HAP-1 (cell line): ENCODE data around the gene BAZ2A.
A peak's percentile ranks its signal among the peaks of the same experiment; 100 is the strongest.

Experiments
- DNase-seq, 2 experiments: peaks; one replicate each; pipeline ENCODE4 v3.0.0-alpha.2; 2016 to 2020; ENCODE audit warnings: low spot score in 2 of 2
- H3K27me3 ChIP-seq: fragments of 250-450 bp; sonication (Bioruptor Pico); 2 replicates; pipeline ENCODE4 v1.5.1; 2020; ENCODE audit warnings: low read depth, mild to moderate bottlenecking, moderate library complexity
- H3K36me3 ChIP-seq: fragments of 250-450 bp; sonication (Bioruptor Pico); replicated peaks from 2 replicates; pipeline ENCODE4 v1.5.1; 2020; ENCODE audit warnings: mild to moderate bottlenecking
- H3K4me1 ChIP-seq: fragments of 250-450 bp; sonication (Bioruptor Pico); 2 replicates; pipeline ENCODE4 v1.5.1; 2020; ENCODE audit warnings: mild to moderate bottlenecking
- H3K4me3 ChIP-seq: fragments of 250-450 bp; sonication (Bioruptor Pico); 2 replicates; pipeline ENCODE4 v1.5.1; 2020; ENCODE audit warnings: mild to moderate bottlenecking, moderate library complexity
- H3K9me3 ChIP-seq: fragments of 250-450 bp; sonication (Bioruptor Pico); 2 replicates; pipeline ENCODE4 v1.5.1; 2020; ENCODE audit warnings: mild to moderate bottlenecking, moderate library complexity
- in situ Hi-C: fragments of 300-500 bp; cut with MboI; formaldehyde crosslinking; loops from 3 replicates; pipeline ENCODE4 v1.14.3; 2020; ENCODE audit warnings: low sequenced_read_pairs, inconsistent platforms, mixed read lengths

BAZ2A gene

GRCh38 chr12:56631790-56632700, 1.9 kb upstream of the BAZ2A start:
- no peaks in the 10 kb centered on the region for H3K9me3 ChIP-seq
- no peak overlapping the region for H3K4me3 ChIP-seq
- DNase-seq, result peak; percentile 56 to 83
- H3K4me1 ChIP-seq, result peaks cover 29% of the 10 kb centered on the region
- in situ Hi-C loops, result no loop called here
- H3K36me3 ChIP-seq, result 0 out of 2 replicates have a peak, but pooled peaks cover 3% of the 10 kb centered on the region
- H3K27me3 ChIP-seq, result no peaks in the 10 kb centered on the region

DNA sequence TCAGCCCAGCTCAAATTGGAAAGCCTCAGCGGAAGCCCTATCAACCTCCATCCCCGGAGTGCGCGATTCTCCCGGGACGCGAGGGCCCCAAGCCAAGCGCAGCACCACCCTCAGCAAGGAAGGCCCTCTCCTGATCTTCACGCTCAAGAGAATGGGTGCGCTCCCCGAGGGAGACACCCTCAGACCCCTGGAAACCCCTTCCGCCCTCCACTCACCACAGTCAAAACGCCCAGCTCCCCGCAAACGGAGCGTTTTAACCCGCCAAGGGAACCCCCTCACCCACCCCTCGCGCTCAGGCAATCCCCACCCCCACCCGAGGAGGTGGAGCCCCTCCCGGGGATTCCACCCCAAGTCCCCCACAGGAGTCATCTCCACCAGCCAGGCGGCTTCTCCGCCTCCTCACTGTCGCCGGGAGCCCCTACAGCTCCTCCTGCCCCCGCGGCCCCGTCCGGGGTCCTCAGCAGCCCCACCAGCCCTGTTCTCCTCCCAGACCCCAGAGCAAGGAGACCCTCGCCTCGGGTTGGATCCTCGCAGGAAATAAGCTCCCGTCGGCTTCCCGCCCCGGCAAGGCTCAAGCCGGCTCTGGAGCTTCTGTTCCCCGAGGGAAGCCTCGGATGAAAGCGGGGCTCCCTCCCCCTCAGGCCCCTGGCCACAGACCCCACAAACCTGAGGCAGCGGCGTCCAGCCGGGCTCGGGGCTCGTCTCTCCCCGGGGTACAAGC, 507 bp downstream of the BAZ2A start:
- in situ Hi-C loops, result no loop called here
- peaks cover 26% of the 10 kb centered on the region for H3K4me1 ChIP-seq

GRCh38 chr12:56628671-56629458, 1.3 kb downstream of the BAZ2A start:
- peaks cover 6% of the 10 kb centered on the region for H3K36me3 ChIP-seq
- H3K4me1 ChIP-seq, result peaks cover 24% of the 10 kb centered on the region
- in situ Hi-C loops, result no loop called here
- H3K9me3 ChIP-seq, result no peaks in the 10 kb centered on the region
- no peaks in the 10 kb centered on the region for H3K27me3 ChIP-seq
- H3K4me3 ChIP-seq, result peak overlapping the region; percentile 95
- peak in 1 of 2 experiments; percentile 72 for DNase-seq

More for the DNA sequence above, 507 bp downstream of the BAZ2A start:
- Histone ChIP-seq H3K4me3 (peak overlapping the region; percentile 95), H3K27me3 (no peaks in the 10 kb centered on the region), H3K9me3 (no peaks in the 10 kb centered on the region), H3K36me3 (peaks cover 6% of the 10 kb centered on the region)
- peak in 1 of 2 experiments; percentile 33 for DNase-seq

- DNase-seq, result no peak
- in situ Hi-C loops, result no loop called here
- Histone ChIP-seq H3K27me3 (no peaks in the 10 kb centered on the region), H3K9me3 (no peaks in the 10 kb centered on the region), H3K4me3 (no peak overlapping the region), H3K36me3 (peaks cover 14% of the 10 kb centered on the region), H3K4me1 (peaks cover 7% of the 10 kb centered on the region)
Observed at GRCh38 chr12:56626701-56627100, 3.4 kb downstream of the BAZ2A start.

- in situ Hi-C loops, result loop anchor here (25.0 kb wide), 1 partner anchor 335 kb away; no protein-coding TSS in a partner anchor
- Histone ChIP-seq H3K4me1 (no peaks in the 10 kb centered on the region), H3K4me3 (no peak overlapping the region), H3K27me3 (no peaks in the 10 kb centered on the region), H3K36me3 (peaks cover 40% of the 10 kb centered on the region), H3K9me3 (no peaks in the 10 kb centered on the region)
- DNase-seq, result no peak
Observed at GRCh38 chr12:56622535-56622934, 7.6 kb downstream of the BAZ2A start.

DNA sequence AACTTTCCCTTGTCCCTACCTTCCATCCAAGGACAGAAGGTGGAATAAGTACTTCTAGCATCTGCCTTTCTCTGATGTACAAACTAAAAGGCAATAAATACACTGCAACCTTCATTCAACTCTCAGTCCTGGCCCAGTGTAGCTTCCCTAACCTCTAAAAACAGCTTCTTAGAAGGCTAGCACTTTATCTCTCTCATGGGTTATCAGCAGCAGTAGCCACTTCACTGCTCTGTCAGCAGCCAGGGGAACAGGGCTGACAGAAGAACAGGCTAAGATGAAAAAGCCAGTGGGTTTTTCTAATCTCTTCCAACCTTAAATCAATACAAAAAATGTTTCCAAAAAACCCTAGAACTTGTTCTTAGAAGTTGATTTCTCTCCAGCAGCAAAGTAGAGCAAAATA, 13.2 kb downstream of the BAZ2A start:
- Histone ChIP-seq H3K4me1 (no peaks in the 10 kb centered on the region), H3K4me3 (no peak overlapping the region), H3K27me3 (no peaks in the 10 kb centered on the region), H3K36me3 (peaks cover 84% of the 10 kb centered on the region), H3K9me3 (no peaks in the 10 kb centered on the region)
- in situ Hi-C loops, result loop anchor here (25.0 kb wide), 1 partner anchor 330 kb away; no protein-coding TSS in a partner anchor
- no peak for DNase-seq

DNA sequence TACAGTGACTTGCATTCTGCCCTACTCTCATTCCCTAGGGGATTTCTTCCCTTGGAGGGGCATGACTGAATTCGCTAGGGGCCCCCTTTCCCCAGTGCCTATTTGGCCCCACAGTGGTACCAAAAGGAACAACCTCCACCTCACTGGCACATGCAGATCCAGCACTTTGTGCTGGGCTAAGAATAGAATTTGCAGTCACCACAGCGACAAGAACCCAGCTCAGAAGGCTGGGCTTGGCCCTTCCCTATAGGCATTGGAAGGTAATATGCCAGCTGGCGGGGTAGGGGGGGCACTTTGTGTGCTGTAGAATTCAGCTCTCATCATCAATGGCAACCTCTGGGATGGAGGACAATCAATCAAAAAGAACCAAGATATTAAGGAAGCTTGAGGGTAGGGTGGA, 13.9 kb downstream of the BAZ2A start:
- DNase-seq, result no peak
- no peaks in the 10 kb centered on the region for H3K9me3 ChIP-seq
- H3K36me3 ChIP-seq, result peaks cover 86% of the 10 kb centered on the region
- in situ Hi-C loops, result loop anchor here (25.0 kb wide), 1 partner anchor 329 kb away; no protein-coding TSS in a partner anchor
- no peaks in the 10 kb centered on the region for H3K27me3 ChIP-seq
- no peaks in the 10 kb centered on the region for H3K4me1 ChIP-seq
- H3K4me3 ChIP-seq, result no peak overlapping the region

- H3K27me3 ChIP-seq, result no peaks in the 10 kb centered on the region
- no peak overlapping the region for H3K4me3 ChIP-seq
- no peaks in the 10 kb centered on the region for H3K4me1 ChIP-seq
- H3K9me3 ChIP-seq, result no peaks in the 10 kb centered on the region
- peaks cover 88% of the 10 kb centered on the region for H3K36me3 ChIP-seq
- in situ Hi-C loops, result loop anchor here (25.0 kb wide), 1 partner anchor 327 kb away; no protein-coding TSS in a partner anchor
- DNase-seq, result no peak
Observed at GRCh38 chr12:56614627-56615026, 15.5 kb downstream of the BAZ2A start.

- no peaks in the 10 kb centered on the region for H3K27me3 ChIP-seq
- in situ Hi-C loops, result loop anchor here (25.0 kb wide), 1 partner anchor 317 kb away; no protein-coding TSS in a partner anchor
- DNase-seq, result no peak
- peaks cover 86% of the 10 kb centered on the region for H3K36me3 ChIP-seq
- no peaks in the 10 kb centered on the region for H3K4me1 ChIP-seq
- no peak overlapping the region for H3K4me3 ChIP-seq
- no peaks in the 10 kb centered on the region for H3K9me3 ChIP-seq
Observed at GRCh38 chr12:56604355-56604754, 25.8 kb downstream of the BAZ2A start.

- in situ Hi-C loops, result loop anchor here (25.0 kb wide), 1 partner anchor 315 kb away; no protein-coding TSS in a partner anchor
Observed at GRCh38 chr12:56602239-56602638, 27.9 kb downstream of the BAZ2A start.

DNA sequence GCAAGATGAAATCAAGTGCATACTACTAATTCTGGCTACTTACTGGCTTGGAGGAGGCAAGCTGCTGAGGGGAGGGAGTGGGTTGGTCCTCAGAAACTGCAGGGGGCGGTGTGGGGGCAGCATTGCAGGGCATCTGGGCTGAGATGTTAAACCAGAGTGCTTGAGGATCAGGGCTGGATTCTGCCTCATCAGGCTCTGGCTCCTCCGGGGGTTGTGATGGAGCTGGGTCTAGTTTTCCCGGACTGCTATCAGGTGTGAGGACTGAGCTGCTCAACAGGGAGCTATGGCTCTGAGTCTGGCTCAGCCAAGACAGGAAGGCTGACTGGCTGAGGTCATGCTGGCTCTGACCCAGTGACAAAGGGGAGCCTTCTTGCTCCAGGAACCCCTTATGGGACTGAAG, 28.6 kb downstream of the BAZ2A start:
- H3K4me1 ChIP-seq, result no peaks in the 10 kb centered on the region
- no peaks in the 10 kb centered on the region for H3K27me3 ChIP-seq
- in situ Hi-C loops, result loop anchor here (25.0 kb wide), 1 partner anchor 314 kb away; no protein-coding TSS in a partner anchor
- H3K36me3 ChIP-seq, result peaks cover 91% of the 10 kb centered on the region
- no peak overlapping the region for H3K4me3 ChIP-seq
- no peaks in the 10 kb centered on the region for H3K9me3 ChIP-seq
- peak in 1 of 2 experiments; percentile 41 for DNase-seq

More at GRCh38 chr12:56602239-56602638, 27.9 kb downstream of the BAZ2A start:
- Histone ChIP-seq H3K36me3 (peaks cover 91% of the 10 kb centered on the region), H3K27me3 (no peaks in the 10 kb centered on the region), H3K4me3 (no peak overlapping the region), H3K9me3 (no peaks in the 10 kb centered on the region), H3K4me1 (no peaks in the 10 kb centered on the region)
- DNase-seq, result no peak

DNA sequence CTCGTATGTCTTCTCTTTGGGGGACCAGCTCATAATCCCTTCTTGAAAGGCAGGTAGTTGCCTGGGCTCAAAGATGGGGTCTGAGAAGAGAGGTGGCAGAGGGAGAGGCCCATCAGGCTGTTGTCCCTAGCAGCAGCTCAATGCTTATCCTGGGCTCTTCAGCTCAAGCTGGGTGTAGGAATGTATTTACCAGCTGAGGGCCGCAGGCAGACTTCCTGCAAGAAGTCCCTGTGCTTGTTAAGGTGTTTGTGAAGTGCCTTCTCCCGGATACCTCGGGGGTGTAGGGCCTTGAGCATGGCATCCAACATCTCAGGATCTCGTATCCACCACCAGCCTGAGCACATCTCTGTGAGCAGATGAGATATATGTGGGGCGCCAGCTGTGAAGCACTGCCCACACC, 29.4 kb downstream of the BAZ2A start:
- H3K4me3 ChIP-seq, result no peak overlapping the region
- peaks cover 88% of the 10 kb centered on the region for H3K36me3 ChIP-seq
- H3K27me3 ChIP-seq, result no peaks in the 10 kb centered on the region
- H3K9me3 ChIP-seq, result no peaks in the 10 kb centered on the region
- H3K4me1 ChIP-seq, result no peaks in the 10 kb centered on the region
- no peak for DNase-seq
- in situ Hi-C loops, result loop anchor here (25.0 kb wide), 1 partner anchor 313 kb away; no protein-coding TSS in a partner anchor

GRCh38 chr12:56599797-56600196, 30.3 kb downstream of the BAZ2A start:
- DNase-seq, result no peak
- no peak overlapping the region for H3K4me3 ChIP-seq
- peaks cover 86% of the 10 kb centered on the region for H3K36me3 ChIP-seq
- in situ Hi-C loops, result loop anchor here (25.0 kb wide), 1 partner anchor 312 kb away; no protein-coding TSS in a partner anchor
- H3K27me3 ChIP-seq, result no peaks in the 10 kb centered on the region
- no peaks in the 10 kb centered on the region for H3K4me1 ChIP-seq
- H3K9me3 ChIP-seq, result no peaks in the 10 kb centered on the region
